Measurements from ENCODE around the gene ASS1. TPM values are rescaled to one million over a fixed set of nuclear protein-coding genes. Genes with fewer than 3 reads are reported as not detected.

Gene ASS1
- total RNA-seq, 6 donors from 2014 or later, result 31.4 to 104 (median 66.3) TPM

DNA sequence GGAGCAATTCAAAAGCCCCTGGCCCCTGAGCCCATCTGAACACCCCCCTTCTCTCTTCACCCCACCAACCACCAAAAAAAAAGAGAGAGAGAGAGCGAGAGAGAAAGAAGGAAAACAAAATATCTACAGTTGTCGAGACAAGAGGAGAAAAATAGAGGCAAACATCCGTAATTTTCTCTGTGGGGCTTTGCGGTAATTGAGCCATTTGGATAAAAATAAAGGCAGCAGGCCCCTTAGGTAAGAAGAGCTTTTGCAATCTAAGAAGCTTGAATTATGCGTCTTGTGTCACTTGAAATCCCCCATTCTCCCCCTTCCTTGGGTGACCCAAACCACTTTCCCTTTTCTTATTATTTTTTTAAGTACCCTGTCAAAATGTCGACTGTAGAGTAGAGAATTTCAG lies 99.1 kb downstream of the ASS1 start:
- H3K36me3 ChIP-seq, result no peaks in the 10 kb centered on the region
- H3K27ac ChIP-seq, result no peak overlapping the region
- ATAC-seq (ENCODE audit: low FRiP score in 2 of 2), result no peak
- no peak for DNase-seq
- WGBS, 2 donors, result 59 to 66% methylated on average over 6 of the region's 6 CpGs
- peaks cover 0 to under 1% (median 0%) of the 10 kb centered on the region in 4 donors for H3K27me3 ChIP-seq
- H3K4me1 ChIP-seq, result no peaks in the 10 kb centered on the region
- H3K4me3 ChIP-seq, result no peak overlapping the region
- H3K9me3 ChIP-seq, result no peaks in the 10 kb centered on the region
- no peak for TF ChIP-seq EP300 (IDR thresholded peaks at IDR 0.05)
- no peak for TF ChIP-seq POLR2AphosphoS5 (IDR thresholded peaks at IDR 0.05)
- no peak for TF ChIP-seq POLR2A (IDR thresholded peaks at IDR 0.05)
- TF ChIP-seq, protein P1, sequence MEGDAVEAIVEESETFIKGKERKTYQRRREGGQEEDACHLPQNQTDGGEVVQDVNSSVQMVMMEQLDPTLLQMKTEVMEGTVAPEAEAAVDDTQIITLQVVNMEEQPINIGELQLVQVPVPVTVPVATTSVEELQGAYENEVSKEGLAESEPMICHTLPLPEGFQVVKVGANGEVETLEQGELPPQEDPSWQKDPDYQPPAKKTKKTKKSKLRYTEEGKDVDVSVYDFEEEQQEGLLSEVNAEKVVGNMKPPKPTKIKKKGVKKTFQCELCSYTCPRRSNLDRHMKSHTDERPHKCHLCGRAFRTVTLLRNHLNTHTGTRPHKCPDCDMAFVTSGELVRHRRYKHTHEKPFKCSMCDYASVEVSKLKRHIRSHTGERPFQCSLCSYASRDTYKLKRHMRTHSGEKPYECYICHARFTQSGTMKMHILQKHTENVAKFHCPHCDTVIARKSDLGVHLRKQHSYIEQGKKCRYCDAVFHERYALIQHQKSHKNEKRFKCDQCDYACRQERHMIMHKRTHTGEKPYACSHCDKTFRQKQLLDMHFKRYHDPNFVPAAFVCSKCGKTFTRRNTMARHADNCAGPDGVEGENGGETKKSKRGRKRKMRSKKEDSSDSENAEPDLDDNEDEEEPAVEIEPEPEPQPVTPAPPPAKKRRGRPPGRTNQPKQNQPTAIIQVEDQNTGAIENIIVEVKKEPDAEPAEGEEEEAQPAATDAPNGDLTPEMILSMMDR (IDR thresholded peaks at IDR 0.05), result no peak

DNA sequence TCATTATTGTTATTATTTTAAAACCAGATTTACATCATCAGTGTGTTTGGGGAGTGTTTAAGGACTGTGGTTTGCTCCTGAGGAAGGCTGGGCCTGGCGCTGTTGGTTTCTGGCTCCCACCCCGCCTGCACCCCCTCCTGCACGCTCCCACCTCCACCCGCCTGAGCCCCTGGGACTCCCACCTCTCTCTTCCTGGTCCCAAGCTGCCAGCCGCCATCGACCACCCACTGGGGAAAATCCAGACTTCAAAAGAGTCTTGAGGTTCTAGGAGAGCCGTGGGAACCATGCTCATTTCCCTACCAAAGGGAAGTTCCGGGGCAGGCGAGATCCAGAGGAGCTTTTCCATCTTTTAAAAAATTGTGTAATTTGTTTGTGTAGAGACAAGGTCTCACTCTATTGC lies 99.6 kb downstream of the ASS1 start:
- 54 to 72% methylated on average over 9 of the region's 9 CpGs for WGBS, 2 donors
- DNase-seq, result no peak
- Histone ChIP-seq H3K4me1 (no peaks in the 10 kb centered on the region), H3K27me3 (no peaks in the 10 kb centered on the region), H3K36me3 (no peaks in the 10 kb centered on the region), H3K4me3 (no peak overlapping the region), H3K27ac (no peak overlapping the region), H3K9me3 (peaks cover 0 to 4% (median 0%) of the 10 kb centered on the region in 4 donors)
- ATAC-seq (ENCODE audit: low FRiP score in 2 of 2), result no peak
- no peak for TF ChIP-seq POLR2AphosphoS5 (IDR thresholded peaks at IDR 0.05)
- no peak for TF ChIP-seq EP300 (IDR thresholded peaks at IDR 0.05)
- TF ChIP-seq, protein P1 (IDR thresholded peaks at IDR 0.05), result no peak
- TF ChIP-seq POLR2A (IDR thresholded peaks at IDR 0.05), result no peak

DNA sequence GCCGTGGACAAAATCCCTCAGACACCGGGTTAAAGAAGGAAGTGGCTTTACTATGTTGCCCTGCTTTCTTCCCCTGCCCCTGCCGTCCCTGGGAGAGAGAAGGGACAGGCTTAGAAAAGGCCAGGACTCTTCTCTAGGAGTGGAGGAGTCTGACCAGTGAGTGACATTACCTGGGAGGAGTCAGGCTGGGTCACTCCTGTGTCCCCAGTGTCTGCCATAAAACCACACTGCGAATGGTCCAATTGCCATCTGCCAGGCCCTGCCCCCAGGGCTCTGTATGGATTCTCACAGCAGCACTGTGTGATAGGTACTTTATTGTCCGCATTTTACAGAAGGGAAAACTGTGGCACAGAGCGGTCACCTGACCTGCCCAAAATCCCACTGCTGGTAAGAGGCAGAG lies 103.3 kb downstream of the ASS1 start:
- peaks cover 0 to 7% (median 0%) of the 10 kb centered on the region in 4 donors for H3K9me3 ChIP-seq
- DNase-seq (no peak), ATAC-seq (ENCODE audit: low FRiP score in 2 of 2) (no peak)
- H3K27me3 ChIP-seq, result no peaks in the 10 kb centered on the region
- 72 to 74% methylated on average over 5 to 6 of the region's 6 CpGs for WGBS, 2 donors
- H3K36me3 ChIP-seq, result no peaks in the 10 kb centered on the region
- H3K27ac ChIP-seq, result no peak overlapping the region
- TF ChIP-seq, protein P1 (IDR thresholded peaks at IDR 0.05), result no peak
- TF ChIP-seq EP300 (IDR thresholded peaks at IDR 0.05) (no peak), POLR2AphosphoS5 (IDR thresholded peaks at IDR 0.05) (no peak)
- H3K4me3 ChIP-seq, result no peak overlapping the region
- no peaks in the 10 kb centered on the region for H3K4me1 ChIP-seq

DNA sequence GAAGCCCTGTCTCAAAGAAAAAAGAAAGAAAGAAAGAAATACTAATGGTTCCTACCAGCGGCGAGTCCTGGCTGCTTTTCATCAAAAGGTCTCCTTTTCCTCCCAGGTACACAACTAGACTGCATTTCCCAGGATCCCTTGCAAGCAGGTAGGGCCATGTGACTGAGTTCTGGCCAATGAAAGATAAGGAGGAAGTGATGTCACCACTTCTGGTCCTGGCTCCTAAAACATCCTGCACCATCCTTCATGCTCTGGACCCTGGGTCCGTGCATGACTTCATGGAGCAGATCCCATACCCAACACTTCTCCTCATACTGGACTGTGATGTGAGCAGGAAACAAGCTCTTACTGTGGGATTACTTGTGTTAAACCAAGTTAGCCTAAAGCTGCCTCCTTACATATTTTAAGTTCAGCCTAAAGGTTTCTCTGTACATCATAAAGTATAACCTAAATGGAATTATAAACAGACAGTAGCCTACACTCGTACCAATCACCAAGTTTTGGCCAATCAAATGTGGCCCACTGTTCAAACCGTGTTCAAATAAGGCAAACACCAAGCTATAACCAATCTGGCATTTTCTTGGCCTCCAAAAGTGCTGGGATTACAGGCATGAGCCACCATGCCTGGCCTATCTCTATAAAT lies 104.5 kb downstream of the ASS1 start:
- no peak for TF ChIP-seq POLR2A (IDR thresholded peaks at IDR 0.05)
- TF ChIP-seq, protein P1 (IDR thresholded peaks at IDR 0.05), result no peak
- no peak for TF ChIP-seq POLR2AphosphoS5 (IDR thresholded peaks at IDR 0.05)
- no peak for TF ChIP-seq EP300 (IDR thresholded peaks at IDR 0.05)
- H3K4me3 ChIP-seq, result no peak overlapping the region
- H3K36me3 ChIP-seq, result no peaks in the 10 kb centered on the region
- 92 to 95% methylated on average over 5 of the region's 5 CpGs for WGBS, 2 donors
- DNase-seq, result no peak
- peaks cover 0 to 7% (median 0%) of the 10 kb centered on the region in 4 donors for H3K9me3 ChIP-seq
- no peak overlapping the region for H3K27ac ChIP-seq
- no peaks in the 10 kb centered on the region for H3K27me3 ChIP-seq
- no peak for ATAC-seq (ENCODE audit: low FRiP score in 2 of 2)
- H3K4me1 ChIP-seq, result no peaks in the 10 kb centered on the region

Small RNA genes lying within 50 kb of the gene (small RNA-seq; reads per million reads assigned to genes)
- 0 reads per million in 4 donors for gene RN7SL665P

Other genes starting within 250 kb of the ASS1 start
- 1 to 10 TPM in 5 of 6 donors, under 1 TPM in 1; 0.76 to 7.3 (median 1.5) TPM for gene HMCN2, start 179.2 kb upstream of the ASS1 start, total RNA-seq
- gene FUBP3, start 134.6 kb downstream of the ASS1 start, total RNA-seq, result 100 to 1,000 TPM in 1 of 6 donors, 10 to 100 TPM in 5; 28.7 to 139 (median 43.6) TPM
- under 1 TPM in 1 of 6 donors, not detected in 5; 0.10 TPM for gene PRDM12, start 219.6 kb downstream of the ASS1 start, total RNA-seq
- gene EXOSC2, start 248.8 kb downstream of the ASS1 start, total RNA-seq, result 10 to 100 TPM in 5 of 6 donors, 1 to 10 TPM in 1; 6.7 to 37.7 (median 17.8) TPM